MCF 10A (cell line): ENCODE measurements around the gene GNLY. TPM values are rescaled to one million over a fixed set of nuclear protein-coding genes. Genes with fewer than 3 reads are reported as not detected.

ENCODE experiments used
- BruUV-seq: library from RNA; stranded (reverse); fragments of 400-500 nt; replicated peaks from 2 replicates; lab custom pipeline; 2021; lab: Mats Ljungman, UMichigan
- CTCF ChIA-PET: fragments of 300-600 bp; sonication (Branson Sonifier 250); formaldehyde crosslinking; extraction: SDS; loops from one replicate; lab custom pipeline; 2021; ENCODE audit warnings: antibody characterized with exemption, inconsistent platforms; lab: Yijun Ruan, JAX
- POLR2A ChIA-PET: fragments of 300-600, 350-650 bp; sonication (Branson Sonifier 250); formaldehyde crosslinking; extraction: SDS; loops from one replicate; lab custom pipeline; 2020; ENCODE audit warnings: antibody characterized with exemption, inconsistent platforms; lab: Yijun Ruan, JAX
- DNase-seq: peaks from one replicate; pipeline ENCODE4 v3.0.0-alpha.2; 2018; ENCODE audit not compliant: unreplicated experiment
- H3K27ac Mint-ChIP-seq: one replicate; pipeline ENCODE4 v1.8.0; 2022; ENCODE audit warnings: mild to moderate bottlenecking, low read depth, mixed read lengths; ENCODE audit not compliant: unreplicated experiment
- H3K27me3 Mint-ChIP-seq: one replicate; pipeline ENCODE4 v1.8.0; 2022; ENCODE audit warnings: mixed read lengths; ENCODE audit not compliant: insufficient read depth, unreplicated experiment
- H3K36me3 Mint-ChIP-seq: one replicate; pipeline ENCODE4 v1.8.0; 2022; ENCODE audit warnings: mild to moderate bottlenecking, moderate library complexity, mixed read lengths; ENCODE audit not compliant: insufficient read depth, unreplicated experiment
- H3K4me1 Mint-ChIP-seq: one replicate; pipeline ENCODE4 v1.8.0; 2022; ENCODE audit warnings: mixed read lengths; ENCODE audit not compliant: insufficient read depth, unreplicated experiment
- H3K4me3 Mint-ChIP-seq: one replicate; pipeline ENCODE4 v1.8.0; 2022; ENCODE audit warnings: mild to moderate bottlenecking, moderate library complexity, mixed read lengths; ENCODE audit not compliant: unreplicated experiment
- H3K9me3 Mint-ChIP-seq: one replicate; pipeline ENCODE4 v1.8.0; 2022; ENCODE audit warnings: mixed read lengths; ENCODE audit not compliant: unreplicated experiment
- CTCF ChIP-seq: fragments of 200-600 bp; IDR thresholded peaks from one replicate; pipeline ENCODE4 v1.8.0; 2022; ENCODE audit warnings: antibody characterized with exemption, mild to moderate bottlenecking; ENCODE audit not compliant: unreplicated experiment
- intact Hi-C: fragments of 100-400 bp; cut with micrococcal nuclease; formaldehyde crosslinking; loops from 2 replicates; pipeline ENCODE4 v1.14.1; 2022
- total RNA-seq: library from RNA; stranded (reverse); gene quantifications from 2 replicates; pipeline ENCODE4 v1.2.3, GENCODE V29; 2022

GNLY gene
- total RNA-seq, 1 experiment from 2014 or later: not detected

- intact Hi-C loops: no loop called here
- Mint-ChIP-seq H3K4me3 (no peak overlapping the region), H3K4me1 (peaks cover 16% of the 10 kb centered on the region), H3K27ac (no peak overlapping the region), H3K9me3 (peaks cover 12% of the 10 kb centered on the region), H3K36me3 (no peaks in the 10 kb centered on the region), H3K27me3 (no peaks in the 10 kb centered on the region)
- TF ChIP-seq CTCF: no peak
- ChIA-PET POLR2A (interaction anchor here (0.6 to 1.4 kb wide), 2 partner anchors 9 to 78 kb away, joined by 3 read pairs; no protein-coding TSS in a partner anchor), CTCF (interaction anchor here (0.6 to 2.3 kb wide), 5 partner anchors 9 to 363 kb away, joined by 3 to 7 read pairs (median 3); no protein-coding TSS in a partner anchor)
- DNase-seq: no peak
- no TSS peak for BruUV-seq
Measured at GRCh38 chr2:85716346-85716914, 22.3 kb downstream of the GNLY start.

- H3K4me3 Mint-ChIP-seq: no peak overlapping the region
- no peak overlapping the region for H3K27ac Mint-ChIP-seq
- ChIA-PET POLR2A (interaction anchor here (0.6 kb wide), 1 partner anchor 81 kb away, joined by 3 read pairs; no protein-coding TSS in a partner anchor), CTCF (interaction anchor here (0.7 to 4.6 kb wide), 7 partner anchors 10 to 96 kb away, joined by 3 to 34 read pairs (median 3); partner anchors contain the start of gene GNLY)
- no TSS peak for BruUV-seq
- no peaks in the 10 kb centered on the region for H3K27me3 Mint-ChIP-seq
- intact Hi-C loops: no loop called here
- peaks cover 16% of the 10 kb centered on the region for H3K4me1 Mint-ChIP-seq
- no peak for TF ChIP-seq CTCF
- H3K9me3 Mint-ChIP-seq: peaks cover 12% of the 10 kb centered on the region
- H3K36me3 Mint-ChIP-seq: no peaks in the 10 kb centered on the region
- DNase-seq: no peak
Measured at GRCh38 chr2:85717308-85718008, 23.3 kb downstream of the GNLY start.

GRCh38 chr2:85718009-85718391, 23.8 kb downstream of the GNLY start:
- Mint-ChIP-seq H3K36me3 (no peaks in the 10 kb centered on the region), H3K9me3 (peaks cover 12% of the 10 kb centered on the region), H3K4me1 (peaks cover 11% of the 10 kb centered on the region), H3K4me3 (no peak overlapping the region), H3K27ac (no peak overlapping the region), H3K27me3 (no peaks in the 10 kb centered on the region)
- intact Hi-C loops: no loop called here
- POLR2A ChIA-PET: interaction anchor here (0.6 kb wide), 1 partner anchor 81 kb away, joined by 3 read pairs; no protein-coding TSS in a partner anchor
- DNase-seq: no peak
- CTCF ChIA-PET: interaction anchor here (0.6 to 4.6 kb wide), 7 partner anchors 11 to 96 kb away, joined by 3 to 34 read pairs (median 3); no protein-coding TSS in a partner anchor
- no peak for TF ChIP-seq CTCF
- BruUV-seq: no TSS peak

GRCh38 chr2:85718885-85719492, 24.8 kb downstream of the GNLY start:
- Mint-ChIP-seq H3K27me3 (no peaks in the 10 kb centered on the region), H3K36me3 (no peaks in the 10 kb centered on the region), H3K4me1 (peaks cover 1% of the 10 kb centered on the region), H3K4me3 (no peak overlapping the region), H3K27ac (no peak overlapping the region), H3K9me3 (peaks cover 12% of the 10 kb centered on the region)
- CTCF ChIA-PET: interaction anchor here (0.6 to 4.6 kb wide), 8 partner anchors 10 to 711 kb away, joined by 3 to 34 read pairs (median 4); no protein-coding TSS in a partner anchor
- no peak for DNase-seq
- TF ChIP-seq CTCF: no peak
- POLR2A ChIA-PET: interaction anchor here (2.2 kb wide), 1 partner anchor 10 kb away, joined by 12 read pairs; no protein-coding TSS in a partner anchor
- intact Hi-C loops: no loop called here
- no TSS peak for BruUV-seq
